IPS-18a (cell line): Measurements from ENCODE around the gene CBLB.
"Not testable (repeated sequence)": the region's sequence is repeated elsewhere in the genome, so short reads cannot be mapped to it uniquely, and the experiment has no call there.

Source experiments
- H3K27ac ChIP-seq: one replicate; pipeline ENCODE4 v1.5.1; 2013; ENCODE audit warnings: low read length
- H3K27me3 ChIP-seq: one replicate; pipeline ENCODE4 v1.6.1; 2013; ENCODE audit warnings: mild to moderate bottlenecking, low read length; ENCODE audit not compliant: control insufficient read depth, insufficient read depth
- H3K36me3 ChIP-seq: one replicate; pipeline ENCODE4 v1.6.1; 2013; ENCODE audit warnings: low read depth, low read length; ENCODE audit not compliant: control insufficient read depth
- H3K4me1 ChIP-seq: one replicate; pipeline ENCODE4 v1.6.1; 2013; ENCODE audit warnings: low read depth, low read length; ENCODE audit not compliant: control insufficient read depth
- H3K4me3 ChIP-seq: one replicate; pipeline ENCODE4 v1.5.1; 2013; ENCODE audit warnings: low read length
- H3K9ac ChIP-seq: one replicate; pipeline ENCODE4 v1.6.1; 2013; ENCODE audit warnings: mild to moderate bottlenecking, low read length, moderate library complexity
- H3K9me3 ChIP-seq: one replicate; pipeline ENCODE4 v1.6.1; 2013; ENCODE audit warnings: low read depth, low read length; ENCODE audit not compliant: control insufficient read depth

The CBLB gene

GRCh38 chr3:105827959-105828358 lies 40.9 kb downstream of the CBLB start:
- Histone ChIP-seq H3K27me3 (no peaks in the 10 kb centered on the region), H3K9ac (no peak overlapping the region), H3K27ac (no peak overlapping the region), H3K4me1 (peaks cover 6% of the 10 kb centered on the region), H3K9me3 (no peaks in the 10 kb centered on the region), H3K36me3 (no peaks in the 10 kb centered on the region), H3K4me3 (no peak overlapping the region)

- Histone ChIP-seq H3K27ac (no peak overlapping the region), H3K4me1 (peaks cover 6% of the 10 kb centered on the region), H3K27me3 (no peaks in the 10 kb centered on the region), H3K9ac (no peak overlapping the region), H3K36me3 (no peaks in the 10 kb centered on the region), H3K4me3 (no peak overlapping the region), H3K9me3 (no peaks in the 10 kb centered on the region)
Measured at GRCh38 chr3:105826778-105827634, 41.8 kb downstream of the CBLB start.

GRCh38 chr3:105824129-105824528 lies 44.7 kb downstream of the CBLB start:
- H3K4me1 ChIP-seq: no peaks in the 10 kb centered on the region

DNA sequence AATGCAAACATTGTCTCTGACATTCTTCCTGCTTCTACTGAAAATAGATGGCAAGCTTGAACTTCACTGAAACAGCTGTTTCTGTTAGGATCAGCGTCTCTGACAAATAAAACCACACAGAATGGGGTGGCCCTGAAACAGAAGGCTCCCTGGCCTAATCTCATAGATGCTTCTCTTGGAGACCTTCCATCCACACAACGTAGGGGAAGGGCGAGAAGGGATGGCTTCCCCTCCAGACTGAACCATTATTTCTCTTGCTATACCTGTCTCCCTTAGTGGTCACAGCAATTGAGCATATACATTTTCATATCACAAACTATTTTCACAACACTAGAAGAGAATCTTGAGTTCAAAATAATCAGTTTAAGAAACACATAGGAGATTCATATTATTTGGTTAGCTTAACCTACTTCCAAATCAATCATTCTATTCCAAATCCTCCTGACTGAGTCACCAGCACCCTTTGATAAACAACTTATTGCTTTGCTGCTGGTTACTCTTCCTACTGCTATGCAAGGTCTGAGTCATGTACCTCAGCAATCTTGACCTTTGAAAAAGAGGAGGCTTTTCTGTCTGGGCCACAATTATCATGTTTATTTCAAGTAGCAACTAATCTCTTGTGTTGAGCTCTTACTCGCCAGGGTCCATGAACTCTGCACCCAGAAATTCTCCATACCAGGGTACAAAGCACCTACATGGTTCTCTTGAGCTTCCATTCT lies 45.5 kb downstream of the CBLB start:
- Histone ChIP-seq H3K4me1 (no peaks in the 10 kb centered on the region), H3K36me3 (no peaks in the 10 kb centered on the region), H3K9me3 (no peaks in the 10 kb centered on the region), H3K9ac (no peak overlapping the region), H3K27me3 (no peaks in the 10 kb centered on the region), H3K4me3 (no peak overlapping the region), H3K27ac (no peak overlapping the region)

More at GRCh38 chr3:105824129-105824528, 44.7 kb downstream of the CBLB start:
- H3K4me3 ChIP-seq: no peak overlapping the region
- no peaks in the 10 kb centered on the region for H3K9me3 ChIP-seq
- no peaks in the 10 kb centered on the region for H3K36me3 ChIP-seq
- H3K9ac ChIP-seq: no peak overlapping the region
- no peaks in the 10 kb centered on the region for H3K27me3 ChIP-seq
- H3K27ac ChIP-seq: no peak overlapping the region

DNA sequence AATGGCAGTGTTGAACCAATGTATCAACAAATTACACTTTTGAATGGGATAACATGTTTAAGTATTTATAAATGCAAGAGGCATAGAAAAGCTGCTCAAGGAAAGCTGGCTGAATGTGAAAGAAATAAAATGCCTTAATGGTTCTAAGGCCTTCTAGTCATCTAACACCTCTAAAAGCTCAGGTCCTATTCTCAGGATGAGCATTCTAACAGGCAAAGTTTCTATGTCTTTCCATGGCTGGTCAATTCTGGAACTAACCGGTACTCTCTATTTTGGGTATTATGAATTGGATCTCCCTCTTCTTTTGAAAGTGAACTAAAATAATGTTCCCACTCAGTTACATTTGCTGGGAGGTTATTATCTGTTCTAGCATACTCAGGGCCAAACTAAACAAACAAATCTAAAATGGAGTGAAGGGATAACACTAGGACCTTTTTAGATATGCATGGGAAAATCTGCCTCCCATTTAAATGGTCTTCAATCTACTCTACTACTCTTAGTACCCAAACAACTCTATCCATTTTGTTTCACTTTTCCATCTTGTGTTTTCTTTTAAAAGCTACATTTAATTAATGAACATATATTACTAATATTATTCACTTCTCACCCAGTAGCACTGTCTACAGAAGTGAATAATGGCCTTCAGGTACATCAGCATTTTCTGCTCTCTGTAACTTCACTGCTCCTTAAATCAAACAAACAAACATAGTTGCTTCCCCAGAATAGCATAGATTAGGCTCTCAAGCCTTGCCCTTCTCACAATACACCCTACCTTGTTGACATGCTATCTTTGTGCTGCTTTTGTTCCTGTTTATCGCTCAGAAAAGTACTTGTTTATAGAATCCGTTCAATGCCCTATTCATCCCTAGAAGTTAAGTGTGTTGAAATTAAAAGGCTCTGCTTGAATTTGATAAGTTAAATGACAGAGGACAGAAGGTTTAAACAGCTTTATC lies 46.4 kb downstream of the CBLB start:
- Histone ChIP-seq H3K4me3 (no peak overlapping the region), H3K27ac (no peak overlapping the region), H3K27me3 (no peaks in the 10 kb centered on the region), H3K9me3 (no peaks in the 10 kb centered on the region), H3K9ac (no peak overlapping the region), H3K4me1 (no peaks in the 10 kb centered on the region), H3K36me3 (no peaks in the 10 kb centered on the region)

- Histone ChIP-seq H3K27ac (no peak overlapping the region), H3K36me3 (no peaks in the 10 kb centered on the region), H3K4me1 (no peaks in the 10 kb centered on the region)
Measured at GRCh38 chr3:105821433-105821832, 47.4 kb downstream of the CBLB start.

GRCh38 chr3:105816833-105817232 lies 52.0 kb downstream of the CBLB start:
- Histone ChIP-seq H3K9me3 (no peaks in the 10 kb centered on the region), H3K9ac (no peak overlapping the region), H3K36me3 (no peaks in the 10 kb centered on the region), H3K4me3 (no peak overlapping the region), H3K27me3 (no peaks in the 10 kb centered on the region), H3K27ac (no peak overlapping the region), H3K4me1 (peaks cover 6% of the 10 kb centered on the region)

More at GRCh38 chr3:105821433-105821832, 47.4 kb downstream of the CBLB start:
- Histone ChIP-seq H3K9ac (no peak overlapping the region), H3K9me3 (no peaks in the 10 kb centered on the region), H3K4me3 (no peak overlapping the region), H3K27me3 (no peaks in the 10 kb centered on the region)

DNA sequence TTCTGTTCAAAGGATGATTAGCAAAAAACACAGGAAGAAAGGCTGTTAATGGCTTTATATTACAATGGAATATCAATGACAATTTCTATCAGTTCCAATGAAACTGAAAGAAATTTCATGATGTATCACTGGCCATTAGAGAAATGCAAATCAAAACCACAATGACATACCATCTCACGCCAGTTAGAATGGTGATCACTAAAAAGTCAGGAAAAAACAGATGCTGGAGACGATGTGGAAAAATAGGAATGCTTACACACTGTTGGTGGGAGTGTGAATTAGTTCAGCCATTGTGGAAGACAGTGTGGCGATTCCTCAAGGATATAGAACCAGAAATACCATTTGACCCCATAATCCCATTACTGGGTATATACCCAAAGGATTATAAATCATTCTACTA lies 53.5 kb downstream of the CBLB start:
- not testable (repeated sequence) for H3K9me3 ChIP-seq, H3K4me3 ChIP-seq, H3K36me3 ChIP-seq, H3K27me3 ChIP-seq, H3K9ac ChIP-seq, H3K27ac ChIP-seq
- H3K4me1 ChIP-seq: peaks cover 14% of the 10 kb centered on the region

DNA sequence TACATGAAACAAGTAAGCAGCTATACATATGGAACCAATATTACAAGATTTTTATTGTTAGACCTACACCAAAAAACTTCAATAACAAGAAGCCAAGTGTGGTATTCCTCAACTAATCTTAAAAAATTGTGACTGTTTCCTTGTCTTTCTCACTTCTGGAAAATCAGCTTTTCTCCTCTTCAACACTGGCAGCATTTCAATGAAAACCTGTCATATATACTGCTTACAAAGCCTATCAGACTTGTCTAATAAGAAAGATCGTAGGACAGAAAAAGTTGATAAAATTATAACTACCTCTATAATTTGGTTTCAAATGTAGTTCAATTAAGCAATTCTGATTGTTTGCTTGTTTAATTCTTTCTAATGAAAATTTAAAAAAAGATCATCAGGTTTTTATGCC lies 55.1 kb downstream of the CBLB start:
- no peak overlapping the region for H3K4me3 ChIP-seq
- H3K9ac ChIP-seq: no peak overlapping the region
- H3K27me3 ChIP-seq: no peaks in the 10 kb centered on the region
- H3K4me1 ChIP-seq: peaks cover 14% of the 10 kb centered on the region
- H3K36me3 ChIP-seq: no peaks in the 10 kb centered on the region
- no peaks in the 10 kb centered on the region for H3K9me3 ChIP-seq
- no peak overlapping the region for H3K27ac ChIP-seq

- H3K9me3 ChIP-seq: no peaks in the 10 kb centered on the region
- H3K36me3 ChIP-seq: no peaks in the 10 kb centered on the region
- H3K9ac ChIP-seq: no peak overlapping the region
- H3K4me1 ChIP-seq: peaks cover 14% of the 10 kb centered on the region
- H3K4me3 ChIP-seq: no peak overlapping the region
- H3K27ac ChIP-seq: no peak overlapping the region
- no peaks in the 10 kb centered on the region for H3K27me3 ChIP-seq
Measured at GRCh38 chr3:105812194-105812586, 56.6 kb downstream of the CBLB start.

DNA sequence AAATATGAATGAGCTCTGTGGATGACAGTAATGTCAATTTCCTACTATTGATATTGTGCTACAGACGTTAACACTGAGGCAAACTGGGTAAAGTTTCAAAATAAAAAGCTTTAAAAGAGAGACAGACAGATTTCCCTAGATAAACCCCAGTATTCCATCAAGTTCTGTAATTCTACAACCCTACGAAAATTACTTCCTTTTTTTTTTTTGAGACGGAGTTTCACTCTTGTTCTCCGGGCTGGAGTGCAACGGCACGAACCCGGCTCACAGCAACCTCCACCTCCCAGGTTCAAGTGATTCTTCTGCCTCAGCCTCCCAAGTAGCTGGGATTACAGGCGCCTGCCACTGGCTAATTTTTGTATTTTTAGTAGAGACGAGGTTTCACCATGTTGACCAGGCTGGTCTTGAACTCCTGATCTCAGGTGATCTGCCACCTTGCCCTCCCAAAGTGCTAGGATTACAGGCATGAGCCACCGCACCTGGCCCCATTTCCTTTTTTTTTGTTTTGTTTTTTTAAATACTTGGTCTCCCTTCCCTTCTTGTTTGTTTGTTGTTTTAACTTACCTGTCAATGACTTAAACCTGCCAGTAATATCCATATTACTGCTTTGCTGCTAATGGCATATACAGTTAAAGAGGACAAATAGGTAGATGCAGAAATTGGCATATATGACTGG lies 57.2 kb downstream of the CBLB start:
- Histone ChIP-seq H3K4me3 (no peak overlapping the region), H3K4me1 (peaks cover 14% of the 10 kb centered on the region), H3K27ac (no peak overlapping the region), H3K36me3 (no peaks in the 10 kb centered on the region), H3K27me3 (no peaks in the 10 kb centered on the region), H3K9me3 (no peaks in the 10 kb centered on the region), H3K9ac (no peak overlapping the region)
